ENCODE measurements around the gene AGO4. TPM values are rescaled to one million over a fixed set of nuclear protein-coding genes. Genes with fewer than 3 reads are reported as not detected.

Gene AGO4
- total RNA-seq, 1 experiment from 2014 or later: 6.1 TPM

- RAD21 ChIA-PET (ENCODE audit: low non-redundant PET in 1 of 2, low total read pairs in 2 of 2, uncharacterized antibody in 2 of 2, unreplicated experiment in 2 of 2): no interaction called here
- Histone ChIP-seq H3K9me3 (ENCODE audit: control insufficient read depth in 1 of 2, insufficient read depth in 1 of 2, low read depth in 1 of 2, low read length in 2 of 2) (no peaks in the 10 kb centered on the region), H4K20me1 (ENCODE audit: insufficient read depth) (no peaks in the 10 kb centered on the region), H3K27me3 (ENCODE audit: insufficient read depth, low read length) (no peaks in the 10 kb centered on the region), H3K79me2 (ENCODE audit: insufficient read depth, low read length) (no peaks in the 10 kb centered on the region), H3K9ac (ENCODE audit: low read length) (no peak overlapping the region), H3K27ac (ENCODE audit: low read depth, low read length) (no peak overlapping the region), H2AFZ (ENCODE audit: low read depth, low read length, poor library complexity, severe bottlenecking) (no peak overlapping the region), H3K4me3 (replicated peaks in 1 of 2; ENCODE audit: low read depth in 1 of 2, low read length in 2 of 2) (no peak overlapping the region), H3K4me2 (ENCODE audit: low read length) (no peak overlapping the region), H3K9me2 (ENCODE audit: insufficient read depth) (no peaks in the 10 kb centered on the region), H3K4me1 (ENCODE audit: control insufficient read depth in 1 of 2, insufficient read depth in 2 of 2, low read length in 2 of 2) (peaks cover 0 to 6% of the 10 kb centered on the region in 2 experiments; a peak in 1 of 4 replicates), H3K36me3 (ENCODE audit: control insufficient read depth in 1 of 2, insufficient read depth in 2 of 2, low read length in 2 of 2) (peaks cover 15 to 39% of the 10 kb centered on the region in 2 experiments; a peak in 3 of 4 replicates)
- BruUV-seq (replicated peaks): no TSS peak
- DNase-seq (ENCODE audit: low read depth, low spot score): no peak
- POLR2A ChIA-PET: no interaction called here
- no peak for ATAC-seq
- CTCF ChIA-PET: no interaction called here
- TF ChIP-seq FOSL1 (IDR thresholded peaks at IDR 0.05; ENCODE audit: low read depth): no peak
- no peak for TF ChIP-seq ZFX (IDR thresholded peaks at IDR 0.05)
- no peak for TF ChIP-seq EGR1 (IDR thresholded peaks at IDR 0.05; ENCODE audit: low read depth)
- no peak for TF ChIP-seq EZH2phosphoT487 (IDR thresholded peaks at IDR 0.05; ENCODE audit: borderline replicate concordance)
- no peak for TF ChIP-seq CEBPB (IDR thresholded peaks at IDR 0.05; ENCODE audit: low read depth)
- TF ChIP-seq REST (IDR thresholded peaks at IDR 0.05; ENCODE audit: low read depth): no peak
- TF ChIP-seq JUND (IDR thresholded peaks at IDR 0.05): no peak
- no peak for TF ChIP-seq SRF (IDR thresholded peaks at IDR 0.05; ENCODE audit: low read depth)
- TF ChIP-seq ZNF274 (IDR thresholded peaks at IDR 0.05; ENCODE audit: low read depth, low read length): no peak
- TF ChIP-seq EZH2 (IDR thresholded peaks at IDR 0.05): no peak
- TF ChIP-seq POLR2AphosphoS5 (IDR thresholded peaks at IDR 0.05; ENCODE audit: low read depth, low read length): no peak
- no peak for TF ChIP-seq SP1 (IDR thresholded peaks at IDR 0.05; ENCODE audit: low read depth)
- intact Hi-C loops (cut with micrococcal nuclease): no loop called here
Observed at GRCh38 chr1:35893051-35893879, 85.4 kb downstream of the AGO4 start.
